K562 (cell line): Measurements from ENCODE around the gene PMM1. TPM values are rescaled to one million over a fixed set of nuclear protein-coding genes. Genes with fewer than 3 reads are reported as not detected.

ENCODE experiments used
- ATF1 ChIP-seq, 2 experiments: fragments of 450-650 bp in 1 of 2; IDR thresholded peaks; 2 replicates each; pipeline ENCODE4 v1.6.1; 2016; ENCODE audit warnings: missing compliant biosample characterization in 1 of 2, missing genetic modification characterization in 1 of 2
- ATF4 ChIP-seq: fragments of 450-650 bp; formaldehyde crosslinking; IDR thresholded peaks from 2 replicates; pipeline ENCODE4 v1.4.0; 2022; ENCODE audit warnings: mild to moderate bottlenecking, moderate library complexity
- BRF2 ChIP-seq: IDR thresholded peaks from 3 replicates; pipeline ENCODE4 v1.6.1; 2011; ENCODE audit warnings: borderline replicate concordance, mild to moderate bottlenecking; ENCODE audit not compliant: insufficient read length, insufficient read depth
- CEBPG ChIP-seq, 3 experiments: fragments of 200-800 bp in 1 of 3; sonication (Bioruptor generic) in 1 of 3; sonication (generic) in 1 of 3; formaldehyde crosslinking in 1 of 3; IDR thresholded peaks in 2 of 3; conservative IDR thresholded peaks in 1 of 3; 2 replicates each; pipeline versions ENCODE4 v1.6.1 to v1.8.0; 2016 to 2022; ENCODE audit warnings: missing compliant biosample characterization in 2 of 3, missing genetic modification characterization in 2 of 3, mild to moderate bottlenecking in 1 of 3, missing genetic modification reagents in 1 of 3
- CXXC5 ChIP-seq: fragments of 250-450 bp; sonication (Bioruptor Pico); IDR thresholded peaks from 2 replicates; pipeline ENCODE4 v1.8.0; 2022; ENCODE audit warnings: inconsistent platforms, mild to moderate bottlenecking, moderate library complexity
- FOXP1 ChIP-seq: sonication (generic); formaldehyde crosslinking; IDR thresholded peaks from 2 replicates; pipeline ENCODE4 v1.8.0; 2022; ENCODE audit warnings: mild to moderate bottlenecking, missing genetic modification reagents
- GATA2 ChIP-seq: sonication (generic); formaldehyde crosslinking; IDR thresholded peaks from 2 replicates; pipeline ENCODE4 v1.4.0; 2020; ENCODE audit warnings: mild to moderate bottlenecking, missing genetic modification reagents
- GTF3C2 ChIP-seq: IDR thresholded peaks from 3 replicates; pipeline ENCODE4 v1.6.1; 2011; ENCODE audit warnings: borderline replicate concordance, mild to moderate bottlenecking, moderate library complexity; ENCODE audit not compliant: insufficient read length; ENCODE audit errors: extremely low read depth
- JUND ChIP-seq, 2 experiments: IDR thresholded peaks; 2 replicates in 1 of 2; 3 replicates in 1 of 2; pipeline ENCODE4 v1.6.1; 2011; ENCODE audit warnings: borderline replicate concordance in 2 of 2, low read depth in 2 of 2, low read length in 2 of 2, improper control_type of control experiment in 1 of 2, missing biosample characterization in 1 of 2, missing genetic modification characterization in 1 of 2, missing genetic modification reagents in 1 of 2
- NFYB ChIP-seq: IDR thresholded peaks from 2 replicates; pipeline ENCODE4 v1.6.1; 2011; ENCODE audit warnings: mild to moderate bottlenecking, moderate library complexity; ENCODE audit not compliant: insufficient read length; ENCODE audit errors: extremely low read depth
- RFX5 ChIP-seq: IDR thresholded peaks from 2 replicates; pipeline ENCODE4 v1.6.1; 2011; ENCODE audit warnings: low read depth, mild to moderate bottlenecking, improper control_type of control experiment, low read length
- SAFB2 ChIP-seq: fragments of 200-400 bp; formaldehyde crosslinking; IDR thresholded peaks from 2 replicates; pipeline ENCODE4 v1.6.1; 2018; ENCODE audit warnings: borderline replicate concordance, low read length, low read depth, moderate library complexity; ENCODE audit not compliant: severe bottlenecking
- SRF ChIP-seq, 2 experiments: fragments of 250-450, 450-650 bp in 1 of 2; sonication (Bioruptor Pico) in 1 of 2; sonication (generic) in 1 of 2; formaldehyde crosslinking; IDR thresholded peaks; 2 replicates each; pipeline versions ENCODE4 v1.5.0 to v1.5.1; 2020 to 2022; ENCODE audit warnings: mild to moderate bottlenecking in 1 of 2, missing genetic modification reagents in 1 of 2
- ZKSCAN3 ChIP-seq: fragments of 250-450 bp; sonication (Bioruptor Pico); IDR thresholded peaks from 2 replicates; pipeline ENCODE4 v1.4.0; 2020
- ZNF507 ChIP-seq: conservative IDR thresholded peaks from 2 replicates; pipeline ENCODE4 v1.6.1; 2017; ENCODE audit warnings: missing genetic modification characterization, missing compliant biosample characterization
- ZNF76 ChIP-seq: fragments of 250-450 bp; sonication (Bioruptor Pico); IDR thresholded peaks from 2 replicates; pipeline ENCODE4 v1.4.0; 2020; ENCODE audit warnings: mild to moderate bottlenecking, moderate library complexity, borderline replicate concordance
- ZNF780A ChIP-seq: fragments of 250-450 bp; sonication (Bioruptor Pico); IDR thresholded peaks from 2 replicates; pipeline ENCODE4 v1.5.0; 2021; ENCODE audit warnings: mild to moderate bottlenecking
- polyA plus RNA-seq, 8 experiments: library from polyadenylated mRNA; depleted of rRNA in 4 of 8; stranded (reverse) in 5 of 8; unstranded in 3 of 8; fragments of >200 nt; fragmentation: Nextera tagmentation in 2 of 8; fragmentation: Illumina TruSeq in 1 of 8; extraction: Ambion mirVana in 2 of 8; extraction: Trizol in 1 of 8; gene quantifications; 2 replicates each; pipeline versions ENCODE4 v1.2.1 to v1.2.3, GENCODE V29; 2011 to 2014; ENCODE audit warnings: inconsistent platforms in 1 of 8, missing spikeins in 1 of 8
- total RNA-seq, 7 experiments: library from RNA; depleted of rRNA in 6 of 7; stranded (reverse); fragments of >200 nt in 6 of 7; fragmentation: Illumina TruSeq in 2 of 7; extraction: Trizol in 2 of 7; gene quantifications; 2 replicates each; pipeline versions ENCODE4 v1.2.1 to v1.2.3, GENCODE V29; 2011 to 2021; ENCODE audit warnings: low replicate concordance in 1 of 7
- TF ChIP-seq, protein P1 (sequence below): conservative IDR thresholded peaks from 2 replicates; pipeline ENCODE4 v1.6.1; 2011; ENCODE audit warnings: low read depth, mild to moderate bottlenecking, low read length; ENCODE audit not compliant: control insufficient read depth

Gene PMM1
- total and polyA plus RNA-seq, 9 of the 15 experiments (the other 6 are each of a cell fraction or from before 2014, with no cell fraction given): 10.2 to 31.7 (median 20.3) TPM

GRCh38 chr22:41621099-41621910 lies 31.7 kb upstream of the PMM1 start, which contains the start of gene XRCC6 (continued):
- no peak for TF ChIP-seq GATA2 (CRISPR knock-in tag)
- TF ChIP-seq BRF2: no peak
- TF ChIP-seq RFX5: no peak
- no peak for TF ChIP-seq FOXP1
- no peak for TF ChIP-seq ZKSCAN3
- TF ChIP-seq CEBPG (CRISPR knock-in tag; IDR thresholded peaks at IDR 0.05): 0 out of 2 replicates have a peak, but pooled peaks have one; percentile 27
- no peak for TF ChIP-seq CEBPG (tag; conservative IDR thresholded peaks at IDR 0.05 in 1 of 2, IDR thresholded peaks at IDR 0.05 in 1 of 2)
- TF ChIP-seq JUND (IDR thresholded peaks at IDR 0.05; ENCODE audit: borderline replicate concordance, low read depth, low read length): no peak
- no peak; the same call in 2 of the 3 replicates for TF ChIP-seq JUND (tag; IDR thresholded peaks at IDR 0.05; ENCODE audit: borderline replicate concordance, low read depth, low read length)
- no peak for TF ChIP-seq ZNF507
- TF ChIP-seq ATF1 (CRISPR knock-in tag; IDR thresholded peaks at IDR 0.05): peak; percentile 62; the same call in 1 of the 2 replicates
- TF ChIP-seq ATF1 (tag; IDR thresholded peaks at IDR 0.05): peak; percentile 96
- TF ChIP-seq, protein P1, sequence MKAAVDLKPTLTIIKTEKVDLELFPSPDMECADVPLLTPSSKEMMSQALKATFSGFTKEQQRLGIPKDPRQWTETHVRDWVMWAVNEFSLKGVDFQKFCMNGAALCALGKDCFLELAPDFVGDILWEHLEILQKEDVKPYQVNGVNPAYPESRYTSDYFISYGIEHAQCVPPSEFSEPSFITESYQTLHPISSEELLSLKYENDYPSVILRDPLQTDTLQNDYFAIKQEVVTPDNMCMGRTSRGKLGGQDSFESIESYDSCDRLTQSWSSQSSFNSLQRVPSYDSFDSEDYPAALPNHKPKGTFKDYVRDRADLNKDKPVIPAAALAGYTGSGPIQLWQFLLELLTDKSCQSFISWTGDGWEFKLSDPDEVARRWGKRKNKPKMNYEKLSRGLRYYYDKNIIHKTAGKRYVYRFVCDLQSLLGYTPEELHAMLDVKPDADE: peak; percentile 55; the same call in 1 of the 2 replicates
- peak in 1 of 2 experiments; percentile 37; a peak in 1 of 4 replicates for TF ChIP-seq SRF (CRISPR knock-in tag; IDR thresholded peaks at IDR 0.05)
- TF ChIP-seq ZNF76 (CRISPR knock-in tag): no peak
- TF ChIP-seq CXXC5 (CRISPR knock-in tag): peak; percentile 69
- TF ChIP-seq NFYB: peak; percentile 7
- TF ChIP-seq SAFB2: no peak
- TF ChIP-seq GTF3C2: no peak
- TF ChIP-seq ATF4 (CRISPR knock-in tag): no peak
- no peak for TF ChIP-seq ZNF780A (CRISPR knock-in tag)
